HepG2 (cell line): Measurements from ENCODE around the gene CAPN13. TPM values are rescaled to one million over a fixed set of nuclear protein-coding genes. Genes with fewer than 3 reads are reported as not detected.

Experiments used
- ATAC-seq: fragments of 200-7000 bp; cut with Tn5 transposase; 3 replicates; pipeline ENCODE4 v1.9.1; 2020; ENCODE audit warnings: mild to moderate bottlenecking, moderate library complexity
- BruUV-seq: library from RNA; stranded (reverse); fragments of 400-500 nt; replicated peaks from 2 replicates; lab custom pipeline; 2021; lab: Mats Ljungman, UMichigan
- CTCF ChIA-PET: fragments of 300-600 bp; formaldehyde crosslinking; extraction: SDS; loops from one replicate; lab custom pipeline; 2021; ENCODE audit warnings: low total read pairs, inconsistent platforms, low intra/inter-chr PET ratio; lab: Yijun Ruan, JAX
- POLR2A ChIA-PET: fragments of 350-600 bp; sonication (Branson Sonifier 250); formaldehyde crosslinking; loops from one replicate; lab custom pipeline; 2020; ENCODE audit warnings: antibody characterized with exemption, inconsistent platforms; lab: Yijun Ruan, JAX
- DNase-seq: peaks from one replicate; pipeline ENCODE4 v3.0.0-alpha.2; 2015; ENCODE audit warnings: low spot score
- FAIRE-seq: peaks from 3 replicates; lab custom pipeline; 2011; peaks lifted over from hg19 to GRCh38; lab: Jason Lieb, UNC
- H2AFZ ChIP-seq: one replicate; pipeline ENCODE4 v1.6.1; 2011; ENCODE audit warnings: low read length, inconsistent platforms
- H3K27ac ChIP-seq: fragments of 300-600 bp; 3 replicates; pipeline ENCODE4 v1.8.0; 2011; ENCODE audit warnings: mixed run types, mild to moderate bottlenecking, mixed read lengths, low read length, inconsistent platforms; ENCODE audit not compliant: insufficient read depth; ENCODE audit errors: extremely low read length
- H3K27me3 ChIP-seq, 2 experiments: fragments of 200-600 bp in 1 of 2; 2 replicates in 1 of 2; 3 replicates in 1 of 2; pipeline versions ENCODE4 v1.6.0 to v1.8.0; 2011; ENCODE audit warnings: low read length in 2 of 2, mild to moderate bottlenecking in 2 of 2, moderate library complexity in 2 of 2, inconsistent platforms in 1 of 2; ENCODE audit not compliant: insufficient read depth in 2 of 2, control insufficient read depth in 1 of 2
- H3K36me3 ChIP-seq, 2 experiments: fragments of 200-600 bp in 1 of 2; replicated peaks in 1 of 2; 2 replicates in 1 of 2; 3 replicates in 1 of 2; pipeline versions ENCODE4 v1.5.1 to v1.8.0; 2011; ENCODE audit warnings: low read length in 2 of 2, inconsistent platforms in 1 of 2; ENCODE audit not compliant: insufficient read depth in 2 of 2, control insufficient read depth in 1 of 2
- H3K4me1 ChIP-seq: 2 replicates; pipeline ENCODE4 v1.5.1; 2012; ENCODE audit warnings: low read length, inconsistent platforms; ENCODE audit not compliant: insufficient read depth
- H3K4me2 ChIP-seq: 2 replicates; pipeline ENCODE4 v1.6.0; 2011; ENCODE audit warnings: low read depth, low read length, inconsistent platforms
- H3K4me3 ChIP-seq, 3 experiments: fragments of 200-600 bp in 1 of 3; sonication (generic), shearing (Covaris generic) in 1 of 3; replicated peaks in 1 of 3; 2 replicates each; pipeline ENCODE4 v1.5.1; 2011 to 2016; ENCODE audit warnings: low read length in 3 of 3, inconsistent platforms in 2 of 3, low read depth in 2 of 3, mild to moderate bottlenecking in 2 of 3, control low read depth in 1 of 3, mixed read lengths in 1 of 3; ENCODE audit not compliant: insufficient read depth in 1 of 3
- H3K79me2 ChIP-seq: one replicate; pipeline ENCODE4 v1.6.1; 2011; ENCODE audit warnings: low read length, inconsistent platforms; ENCODE audit not compliant: insufficient read depth
- H3K9ac ChIP-seq: 2 replicates; pipeline ENCODE4 v1.6.0; 2011; ENCODE audit warnings: mild to moderate bottlenecking, low read depth, low read length, inconsistent platforms; ENCODE audit not compliant: insufficient read depth
- H3K9me3 ChIP-seq: 2 replicates; pipeline ENCODE4 v1.5.1; 2012; ENCODE audit warnings: mild to moderate bottlenecking, low read length
- H4K20me1 ChIP-seq: 2 replicates; pipeline ENCODE4 v1.6.0; 2011; ENCODE audit warnings: inconsistent platforms, mild to moderate bottlenecking, low read length, moderate library complexity; ENCODE audit not compliant: insufficient read depth
- GMEB1 ChIP-seq: sonication (generic); formaldehyde crosslinking; IDR thresholded peaks from 2 replicates; pipeline ENCODE4 v1.5.1; 2020; ENCODE audit warnings: missing genetic modification reagents, mild to moderate bottlenecking, borderline replicate concordance
- HIC2 ChIP-seq: sonication (generic); formaldehyde crosslinking; IDR thresholded peaks from 2 replicates; pipeline ENCODE4 v1.9.0; 2022; ENCODE audit warnings: low read depth, missing genetic modification reagents
- PRDM15 ChIP-seq: sonication (generic); formaldehyde crosslinking; IDR thresholded peaks from 2 replicates; pipeline ENCODE4 v1.4.0; 2020; ENCODE audit warnings: missing genetic modification reagents
- SP4 ChIP-seq: sonication (generic); formaldehyde crosslinking; IDR thresholded peaks from 2 replicates; pipeline ENCODE4 v1.8.1; 2023; ENCODE audit warnings: mild to moderate bottlenecking, missing genetic modification reagents
- TOE1 ChIP-seq: sonication (generic); formaldehyde crosslinking; IDR thresholded peaks from 2 replicates; pipeline ENCODE4 v1.4.0; 2020; ENCODE audit warnings: mild to moderate bottlenecking, missing genetic modification reagents
- ZNF232 ChIP-seq: sonication (generic); formaldehyde crosslinking; IDR thresholded peaks from 2 replicates; pipeline ENCODE4 v1.4.0; 2020; ENCODE audit warnings: missing genetic modification reagents, borderline replicate concordance
- ZNF704 ChIP-seq: sonication (generic); formaldehyde crosslinking; IDR thresholded peaks from 2 replicates; pipeline ENCODE4 v1.8.1; 2023; ENCODE audit warnings: mild to moderate bottlenecking, inconsistent platforms, moderate library complexity, missing genetic modification reagents, borderline replicate concordance
- WGBS: methylation state at CpG from one replicate; pipeline ENCODE4 v1.1.6; 2017; ENCODE audit warnings: low lambda C conversion rate; 5-methylcytosine and 5-hydroxymethylcytosine counted together
- in situ Hi-C: cut with HindIII; loops from 2 replicates; pipeline ENCODE4 v1.10.0; 2017; ENCODE audit warnings: low pct_unique_long_range_greater_than_20kb; ENCODE audit not compliant: extremely low pct_ligation_motif_present
- intact Hi-C: fragments of 100-400 bp; cut with micrococcal nuclease; formaldehyde crosslinking; loops from one replicate; pipeline ENCODE4 v1.10.0; 2022; ENCODE audit not compliant: unreplicated experiment
- polyA plus RNA-seq, 8 experiments: library from polyadenylated mRNA; depleted of rRNA in 3 of 8; stranded (reverse) in 7 of 8; unstranded in 1 of 8; fragments of >200 nt; fragmentation: Illumina TruSeq in 4 of 8; extraction: Trizol in 4 of 8; gene quantifications; 2 replicates each; pipeline versions ENCODE4 v1.2.1 to v1.2.3, GENCODE V29; 2011 to 2016; ENCODE audit warnings: low read depth in 4 of 8, missing spikeins in 1 of 8, mixed read lengths in 1 of 8; ENCODE audit not compliant: insufficient read depth in 1 of 8
- total RNA-seq, 5 experiments: library from RNA; depleted of rRNA; stranded (reverse); fragments of >200 nt; fragmentation: Illumina TruSeq; extraction: Trizol; gene quantifications; 2 replicates each; pipeline ENCODE4 v1.2.3, GENCODE V29; 2016; ENCODE audit warnings: low read depth in 1 of 5

The CAPN13 gene
- total and polyA plus RNA-seq, 2 of the 13 experiments (the other 11 are each of a cell fraction or from before 2014, with no cell fraction given): not detected

DNA sequence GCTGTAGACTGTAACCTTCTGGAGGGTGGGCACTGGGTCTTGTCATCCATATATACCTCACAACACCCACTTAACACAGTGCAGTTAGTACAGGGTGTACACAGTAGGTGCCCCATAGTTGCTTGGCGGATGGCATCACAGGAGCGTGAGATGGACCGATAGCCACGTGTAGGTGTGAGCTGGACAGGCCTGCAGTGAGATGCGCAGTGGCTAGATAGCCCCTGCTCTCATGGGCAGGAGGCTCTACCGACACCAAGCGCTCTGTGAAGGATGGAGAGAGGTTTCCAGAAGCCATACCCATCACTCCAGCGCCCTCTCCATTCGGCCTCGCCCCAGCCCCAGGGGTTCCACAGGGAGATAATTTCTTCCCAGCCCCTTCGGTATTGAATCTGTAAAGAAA is 49.5 kb downstream of the CAPN13 start:
- Histone ChIP-seq H3K27ac (no peak overlapping the region), H3K27me3 (peaks cover 0 to 36% of the 10 kb centered on the region in 2 experiments; a peak in 3 of 5 replicates), H4K20me1 (no peaks in the 10 kb centered on the region; the same call in 1 of the 2 replicates), H3K36me3 (no peaks in the 10 kb centered on the region), H2AFZ (no peak overlapping the region), H3K79me2 (no peaks in the 10 kb centered on the region), H3K4me1 (no peaks in the 10 kb centered on the region), H3K4me2 (no peak overlapping the region), H3K4me3 (no peak overlapping the region), H3K9me3 (no peaks in the 10 kb centered on the region), H3K9ac (no peak overlapping the region)
- in situ Hi-C loops (no loop called here), intact Hi-C loops (no loop called here)
- no peak for ATAC-seq
- no TSS peak for BruUV-seq
- ChIA-PET CTCF (no interaction called here), POLR2A (no interaction called here)
- WGBS: 31% methylated on average over 11 of the region's 11 CpGs
- no peak for TF ChIP-seq ZNF232
- DNase-seq: no peak
- no peak for FAIRE-seq

DNA sequence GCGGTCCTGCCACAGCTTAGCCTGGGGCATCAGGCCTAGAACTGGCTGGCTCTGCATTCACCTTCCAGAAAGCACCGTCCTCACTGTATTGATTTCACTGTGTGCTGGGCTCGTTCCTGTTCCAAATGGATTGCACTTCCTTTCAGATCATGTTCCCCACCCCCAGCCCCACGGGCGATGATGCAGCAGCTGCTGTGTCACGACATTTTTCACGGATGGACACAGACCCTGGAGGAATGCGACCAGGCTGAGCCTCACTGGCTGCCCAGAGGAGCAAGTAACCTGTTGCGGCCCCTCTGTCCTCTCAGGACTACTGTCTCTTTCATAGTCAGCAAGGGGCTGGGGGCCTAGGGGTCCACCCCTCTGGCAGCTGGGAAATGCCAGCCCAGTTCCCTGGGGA is 50.3 kb downstream of the CAPN13 start:
- no peaks in the 10 kb centered on the region; the same call in 1 of the 2 replicates for H4K20me1 ChIP-seq
- H3K79me2 ChIP-seq: no peaks in the 10 kb centered on the region
- H3K27ac ChIP-seq: no peak overlapping the region
- H3K4me3 ChIP-seq: no peak overlapping the region
- no peaks in the 10 kb centered on the region for H3K4me1 ChIP-seq
- no peak overlapping the region for H2AFZ ChIP-seq
- FAIRE-seq: no peak
- in situ Hi-C loops: no loop called here
- POLR2A ChIA-PET: no interaction called here
- H3K27me3 ChIP-seq: peaks cover 0 to 36% of the 10 kb centered on the region in 2 experiments; a peak in 3 of 5 replicates
- WGBS: 11% methylated on average over 8 of the region's 9 CpGs
- intact Hi-C loops: no loop called here
- H3K9me3 ChIP-seq: no peaks in the 10 kb centered on the region
- H3K36me3 ChIP-seq: no peaks in the 10 kb centered on the region
- H3K4me2 ChIP-seq: no peak overlapping the region
- DNase-seq: no peak
- H3K9ac ChIP-seq: no peak overlapping the region
- no peak for ATAC-seq
- CTCF ChIA-PET: no interaction called here
- no TSS peak for BruUV-seq
- TF ChIP-seq HIC2 (CRISPR knock-in tag): no peak
- no peak for TF ChIP-seq SP4 (CRISPR knock-in tag)
- TF ChIP-seq PRDM15 (CRISPR knock-in tag): no peak
- no peak for TF ChIP-seq ZNF704 (CRISPR knock-in tag)
- TF ChIP-seq TOE1: no peak
- no peak for TF ChIP-seq GMEB1
